ENCODE results near the gene ARHGEF1.

The ARHGEF1 gene

DNA sequence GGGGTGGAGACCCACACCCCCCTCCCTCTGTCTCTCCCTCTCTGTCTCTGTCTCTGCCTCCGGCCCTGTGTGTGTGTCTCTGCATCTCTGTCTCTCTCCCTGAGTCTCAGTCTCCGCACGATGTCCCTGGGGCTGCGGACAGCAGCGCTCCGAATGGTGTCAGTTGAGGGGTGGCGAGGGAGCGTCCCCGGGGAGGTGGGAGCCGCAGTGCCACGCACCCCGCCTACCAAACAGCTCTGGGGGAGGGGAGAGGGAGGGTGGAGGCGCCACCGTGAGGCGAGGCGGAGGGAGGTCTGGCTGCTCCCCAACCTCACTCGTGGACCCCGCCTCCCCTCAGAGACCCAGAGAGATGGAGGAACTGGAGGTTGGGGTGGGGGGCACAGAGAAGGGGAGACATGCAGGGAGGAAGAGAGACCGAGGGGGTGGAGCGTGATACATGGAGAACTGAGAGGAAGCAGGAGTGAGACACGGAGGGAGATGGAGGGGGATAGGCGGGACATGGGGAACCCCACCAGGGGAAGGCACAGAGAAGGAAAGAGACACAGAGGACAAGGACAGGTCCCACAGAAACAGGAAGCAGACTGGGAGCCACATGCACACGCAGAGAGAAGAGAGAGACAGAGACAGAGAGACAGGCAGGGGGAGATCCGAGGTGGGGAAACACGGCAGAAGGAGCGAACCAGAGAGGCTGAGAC, 38.0 kb downstream of the ARHGEF1 start:
- DNase-seq, result no peak

DNA sequence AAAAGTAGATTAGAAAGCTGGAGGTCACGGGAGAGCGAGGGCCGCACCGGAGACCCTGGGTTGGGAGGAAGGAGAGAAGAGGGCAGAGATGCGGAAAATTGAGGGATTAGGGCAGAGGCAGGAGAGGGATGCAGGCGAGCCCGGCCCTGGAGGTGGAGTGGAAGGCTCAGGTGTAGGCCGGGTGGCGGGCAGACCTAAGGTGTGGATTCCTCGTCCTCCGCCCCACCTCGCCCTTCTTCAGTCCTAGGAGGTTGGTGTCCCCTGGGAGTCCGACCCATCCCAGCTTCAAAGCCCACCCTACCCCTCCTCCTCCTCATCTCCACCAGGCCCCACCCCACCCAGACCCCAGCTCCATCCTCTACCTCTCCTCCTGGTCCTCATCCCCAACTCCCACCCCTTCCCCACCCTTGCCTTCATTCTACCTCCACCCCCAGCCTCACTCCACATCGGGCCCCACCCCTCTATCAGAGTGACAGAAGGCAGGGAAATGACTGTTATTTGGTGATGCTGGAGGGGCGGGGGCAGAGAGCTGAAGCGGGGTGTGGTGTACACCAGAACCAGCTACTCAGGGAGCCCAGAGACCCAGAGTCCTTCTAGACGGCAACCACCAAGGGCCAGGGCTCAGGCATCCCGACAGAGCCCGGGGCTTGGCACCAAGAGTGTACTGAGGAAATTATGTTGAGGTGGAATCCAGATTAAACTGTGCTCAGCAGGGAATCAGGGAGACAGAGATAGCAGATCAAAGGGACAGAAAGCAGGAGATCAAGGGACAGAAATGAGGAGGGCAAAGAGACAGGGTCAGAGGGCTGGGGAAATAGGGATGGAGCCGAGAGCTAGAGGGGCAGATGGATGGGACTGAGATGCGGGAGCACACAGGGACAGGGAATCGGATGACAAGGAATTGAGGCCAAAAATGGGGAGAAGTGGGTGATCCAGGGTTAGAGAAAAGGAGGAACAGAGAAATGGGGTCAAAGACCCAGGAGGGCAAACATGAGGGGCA, 38.9 kb downstream of the ARHGEF1 start:
- DNase-seq, result no peak

DNA sequence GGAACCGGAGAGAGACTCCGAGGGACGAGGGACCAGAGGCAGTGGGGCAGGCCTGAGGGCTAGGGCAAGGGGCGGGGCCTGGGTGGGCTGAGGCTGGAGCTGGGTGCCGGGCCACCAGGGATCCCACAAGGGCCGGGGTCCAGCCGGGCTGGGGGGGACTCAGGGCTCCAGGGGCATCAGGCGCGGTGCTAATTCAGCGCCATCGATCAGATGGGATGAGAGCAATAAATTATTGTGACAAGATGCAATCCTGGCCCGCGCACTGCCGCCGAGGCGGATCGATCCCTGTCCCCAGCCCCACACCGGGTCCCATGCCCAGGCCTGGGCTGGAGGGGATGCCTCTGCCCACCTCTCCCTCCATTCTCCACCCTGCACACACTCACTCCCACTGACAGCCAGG, 39.6 kb downstream of the ARHGEF1 start:
- DNase-seq, result no peak

DNA sequence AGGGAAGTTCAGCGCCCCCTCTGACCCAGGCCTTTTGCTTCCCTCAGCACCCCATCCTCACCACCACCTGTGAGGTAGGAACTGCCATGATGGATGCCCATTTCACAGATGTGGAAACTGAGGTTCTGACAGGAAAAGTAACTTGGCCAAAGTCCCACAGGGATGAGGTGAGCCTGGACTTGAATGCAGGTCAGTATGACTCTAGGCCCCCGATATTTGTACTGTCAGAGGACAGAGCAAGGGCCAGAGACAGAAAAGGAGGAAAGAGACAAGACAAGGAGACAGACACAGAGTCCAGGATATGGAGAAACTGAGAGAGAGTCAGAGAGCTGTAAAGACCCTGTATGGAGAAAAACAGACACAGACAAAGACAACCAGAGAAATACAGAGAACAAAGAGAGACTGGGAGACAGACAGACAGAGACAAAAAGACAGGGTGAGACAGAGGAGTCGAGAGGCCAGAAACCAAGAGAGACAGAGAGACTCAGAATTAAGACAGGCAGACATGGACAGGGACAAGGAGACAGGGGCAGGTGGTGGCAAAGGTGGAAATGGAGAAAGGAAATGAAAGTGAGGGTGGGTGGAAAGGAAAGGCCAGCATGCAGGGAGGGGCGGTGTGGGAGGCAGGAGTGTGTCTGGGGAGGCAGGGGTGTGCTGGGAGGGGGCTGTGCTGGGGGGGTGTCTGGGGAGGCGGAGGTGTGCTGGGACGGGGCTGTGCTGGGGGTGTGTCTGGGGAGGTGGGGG, 40.2 kb downstream of the ARHGEF1 start:
- DNase-seq, result no peak

DNA sequence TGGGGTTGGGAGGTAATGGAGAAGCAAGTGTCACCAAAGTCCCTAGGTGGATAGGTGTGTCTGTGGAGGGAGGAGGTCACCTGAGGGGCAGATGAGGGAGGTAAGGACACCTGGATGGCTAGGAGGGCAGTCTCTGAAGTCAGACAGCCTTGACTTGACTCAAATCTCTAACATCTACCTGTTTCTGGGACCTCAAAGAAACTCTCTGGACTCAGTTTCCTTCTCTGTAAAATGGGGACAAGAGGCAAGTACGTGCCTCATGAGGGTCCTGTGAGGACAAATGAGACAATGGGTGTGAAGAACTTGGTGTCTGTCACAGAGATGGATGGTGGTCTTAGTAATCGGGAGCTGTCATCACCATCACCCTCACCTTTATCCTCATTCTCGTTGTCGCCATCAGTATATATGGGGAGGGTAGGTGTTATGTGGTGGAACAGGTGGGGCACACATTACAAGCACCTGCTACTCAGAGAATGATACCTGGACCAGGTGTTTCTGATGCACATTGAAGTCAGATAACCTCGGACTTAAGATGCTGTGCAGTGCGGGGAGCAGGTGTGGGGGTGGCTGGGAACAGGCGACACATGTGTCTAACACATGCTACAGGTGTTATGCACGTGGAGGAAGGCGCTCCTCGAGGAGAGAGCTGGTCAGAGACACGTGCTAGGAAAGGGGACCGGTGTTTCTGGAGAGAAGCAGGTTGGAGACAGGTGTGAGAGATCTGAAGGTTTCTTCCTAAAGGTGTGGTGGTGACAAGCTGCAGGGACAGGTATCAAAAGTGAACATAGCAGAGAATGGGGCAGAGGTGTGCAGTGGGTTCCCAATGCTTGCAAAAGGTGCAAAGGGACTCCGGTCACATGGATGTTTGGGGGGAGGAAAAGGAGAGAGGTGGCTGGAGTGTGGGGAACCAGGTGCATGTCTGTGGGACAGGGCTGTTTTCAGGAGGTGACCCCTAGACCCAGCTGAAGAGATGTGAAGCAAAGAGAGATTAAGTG, 41.5 kb downstream of the ARHGEF1 start:
- DNase-seq, result no peak

DNA sequence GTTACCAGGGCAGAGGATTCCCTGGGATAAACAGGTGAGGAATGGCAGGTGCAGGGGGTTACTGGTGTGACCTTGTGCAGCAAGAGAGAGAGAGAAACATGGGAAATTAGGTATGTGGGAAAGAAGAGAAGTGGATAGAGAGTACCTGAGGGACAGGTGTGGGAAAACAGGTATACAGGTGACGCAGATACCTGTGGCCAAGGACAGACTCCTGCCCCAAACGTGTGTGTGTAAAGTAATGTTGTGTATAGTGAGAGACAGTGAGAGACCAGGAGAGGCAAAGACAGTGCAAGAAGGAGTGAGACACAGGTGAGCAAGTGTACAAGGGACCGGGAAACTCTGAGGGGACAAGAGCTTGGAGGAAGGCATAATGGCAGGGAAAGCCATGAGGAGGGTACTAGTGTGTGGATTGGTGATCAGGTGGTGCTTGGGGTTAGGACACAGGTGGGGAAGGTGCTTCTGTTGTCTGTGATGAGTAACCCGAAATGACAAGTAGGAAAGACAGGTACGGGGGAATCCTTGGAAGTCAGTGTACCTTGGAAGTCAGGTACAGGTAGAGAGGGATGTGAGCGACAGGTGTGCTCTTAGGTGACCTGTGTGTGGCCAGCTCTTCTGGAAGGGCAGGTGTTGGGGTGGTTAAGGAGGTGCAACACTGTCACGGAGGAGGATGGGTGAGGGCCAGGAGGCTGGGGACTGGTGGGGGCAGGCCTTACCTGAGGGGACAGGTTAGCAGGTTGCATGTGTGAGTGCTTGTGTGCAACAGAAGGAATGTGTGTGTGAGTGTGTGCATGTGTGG, 42.4 kb downstream of the ARHGEF1 start:
- no peak for DNase-seq

DNA sequence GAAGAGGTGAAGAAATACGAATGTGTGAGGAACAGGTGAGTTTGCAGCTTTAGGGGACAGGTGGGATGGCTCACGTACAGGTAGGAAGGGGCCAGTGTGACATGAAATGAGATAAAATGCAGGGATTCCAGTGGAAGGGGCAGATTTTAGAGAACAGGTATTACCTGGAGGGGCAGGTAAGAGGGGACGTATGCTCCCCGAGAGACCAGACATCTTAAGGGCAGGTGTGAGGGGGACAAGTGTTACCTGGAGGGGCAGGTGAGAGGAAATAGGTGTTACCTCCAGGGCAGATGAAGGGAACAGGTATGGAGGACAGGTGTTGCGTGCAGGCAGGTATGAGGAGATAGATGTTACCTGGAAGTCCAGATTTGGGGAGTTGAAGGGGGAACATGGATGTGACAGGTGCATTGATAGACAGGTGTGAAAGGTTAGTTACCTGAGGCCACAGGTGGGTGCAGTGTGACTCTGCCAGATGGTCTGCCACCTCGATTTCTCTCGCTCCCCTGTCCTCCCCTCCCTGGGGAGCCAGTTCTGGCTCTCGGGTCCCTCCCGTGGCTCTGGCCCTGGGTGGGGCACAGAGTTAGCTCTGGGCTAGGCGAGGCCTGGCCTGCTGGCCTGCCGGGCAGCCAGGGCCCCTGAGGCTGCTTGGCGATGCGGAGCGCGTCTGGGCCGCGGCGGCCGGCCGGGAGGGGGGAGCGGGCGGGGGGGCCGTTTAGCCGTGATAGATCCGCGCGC, 43.2 kb downstream of the ARHGEF1 start:
- no peak for DNase-seq

DNA sequence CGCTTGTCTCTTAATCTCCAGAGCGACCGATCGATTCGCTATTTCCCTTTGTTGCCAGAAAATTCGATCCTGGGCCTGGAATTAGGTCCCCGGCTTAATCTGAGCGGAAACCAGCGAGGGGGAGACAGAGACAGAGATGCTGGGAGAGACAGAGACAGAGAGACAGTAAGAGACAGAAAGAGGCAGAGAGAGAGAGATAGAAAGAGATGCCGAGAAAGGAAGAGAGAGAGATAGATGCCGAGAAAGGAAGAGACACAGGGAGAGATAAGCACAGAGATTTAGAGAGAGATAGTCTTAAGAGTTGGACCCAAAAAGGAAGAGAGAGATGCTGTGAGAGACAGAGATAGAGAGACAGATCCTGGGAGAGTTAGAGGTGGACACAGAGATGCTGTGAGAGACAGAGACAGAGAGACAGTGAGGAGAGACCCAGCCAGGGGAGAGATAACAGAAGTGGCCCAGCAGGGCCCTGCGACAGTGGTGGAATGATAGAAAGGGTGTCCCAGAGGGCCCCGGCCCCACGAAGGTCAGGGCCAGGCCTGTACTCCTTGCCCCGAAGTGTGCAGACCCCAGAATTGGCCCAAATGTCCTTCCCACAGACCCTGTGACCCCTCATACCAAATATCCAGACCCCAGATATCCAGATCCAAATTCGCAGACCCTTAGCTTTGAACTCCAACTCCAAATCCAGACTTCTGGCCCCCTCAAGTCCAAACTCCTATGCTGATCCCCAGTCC, 43.9 kb downstream of the ARHGEF1 start:
- DNase-seq, result no peak

DNA sequence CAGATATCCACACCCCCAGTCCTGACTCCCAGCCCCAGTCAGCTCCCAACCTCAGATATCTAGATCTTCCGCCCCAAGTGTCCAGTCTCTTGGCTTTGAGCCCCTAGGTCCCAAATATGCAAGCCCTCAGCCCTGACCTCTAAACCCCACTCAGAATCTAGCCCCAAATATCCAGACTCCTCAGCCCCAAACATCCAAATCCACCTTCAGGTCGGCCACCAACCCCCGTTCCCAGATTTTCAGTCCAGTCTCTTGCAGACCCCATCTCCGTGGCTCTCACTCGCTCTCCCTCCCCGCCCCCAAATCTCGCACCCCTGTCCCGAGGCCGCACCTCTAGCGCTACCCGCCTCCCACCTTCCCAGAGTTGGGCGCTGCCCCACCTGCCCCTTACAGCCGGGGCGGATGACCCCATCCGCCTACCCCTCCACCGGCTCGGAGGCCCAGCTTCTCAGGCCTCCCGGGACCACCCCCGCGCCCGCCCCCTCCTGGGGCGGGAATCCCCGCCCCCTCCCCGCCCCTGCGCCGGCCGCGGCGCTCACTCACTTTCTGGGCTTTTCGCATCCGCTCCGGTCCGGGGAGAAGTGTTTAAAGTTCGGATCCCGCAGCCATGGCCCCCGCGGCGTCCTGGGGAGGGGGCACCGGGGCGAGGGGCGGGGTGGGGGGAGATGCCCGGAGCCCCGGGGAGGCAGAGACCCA, 44.7 kb downstream of the ARHGEF1 start:
- DNase-seq, result no peak

DNA sequence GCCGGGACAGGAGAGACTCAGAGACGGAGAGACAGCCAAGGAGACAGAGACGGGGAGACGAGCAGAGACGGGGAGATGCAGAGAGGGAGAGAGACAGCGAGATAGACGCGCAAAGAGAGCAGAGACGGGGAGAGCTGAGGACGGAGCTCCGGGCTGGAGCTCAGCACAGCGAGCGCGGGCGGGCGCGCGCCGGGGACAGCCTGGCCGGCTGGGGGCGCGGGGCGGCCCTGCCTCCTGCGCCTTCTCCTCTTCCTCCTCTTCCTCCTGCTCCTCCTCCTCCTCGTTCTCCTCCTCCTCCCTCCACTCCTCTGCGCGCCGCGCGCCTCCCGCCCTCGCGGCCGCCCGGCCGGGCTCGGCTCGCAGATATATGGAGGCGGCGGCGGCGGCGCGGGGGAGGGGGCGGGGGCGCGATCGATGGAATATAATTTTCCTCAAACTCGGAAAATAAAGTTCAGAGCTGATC, 45.3 kb downstream of the ARHGEF1 start, which contains the start of gene ERFL:
TSS of gene ERFL (minus strand) at position 229 of the 463 bp plus-strand sequence. CDS start 15,530 bp downstream, outside the sequence.
- no peak for DNase-seq

DNA sequence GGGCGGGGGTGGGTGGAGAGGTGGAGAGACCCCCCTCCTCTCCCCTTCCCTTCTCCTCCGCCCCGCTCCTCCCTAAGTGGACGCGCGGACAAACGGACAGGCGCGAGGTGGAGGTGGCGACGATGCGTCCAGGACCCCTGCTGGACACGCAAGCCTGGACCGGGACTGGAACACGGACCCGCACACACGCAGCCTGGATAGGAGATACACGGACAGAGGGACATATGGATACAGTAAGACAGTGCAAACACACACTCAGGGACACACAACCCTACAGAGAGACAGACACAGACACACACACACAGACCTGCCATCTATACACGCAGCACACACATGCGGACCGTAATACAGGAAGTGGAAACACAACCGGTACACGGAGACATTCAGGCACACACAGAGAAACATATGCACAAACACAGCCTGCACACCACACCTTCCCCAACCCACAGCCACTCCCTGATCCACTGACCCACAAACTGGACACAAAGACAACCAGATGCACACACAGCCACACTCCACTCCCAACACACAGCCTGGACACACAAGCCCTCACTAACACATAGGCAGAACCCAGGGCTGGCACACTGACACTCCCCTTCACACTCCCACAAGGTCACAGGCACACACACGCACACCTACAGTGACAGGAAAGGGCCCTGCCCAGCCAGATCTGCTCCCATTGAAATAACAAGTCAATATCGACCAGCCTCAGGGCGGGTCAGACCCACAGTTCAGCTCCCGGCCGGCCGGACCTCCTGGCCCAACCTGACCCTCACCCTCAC, 46.0 kb downstream of the ARHGEF1 start:
- DNase-seq, result no peak

DNA sequence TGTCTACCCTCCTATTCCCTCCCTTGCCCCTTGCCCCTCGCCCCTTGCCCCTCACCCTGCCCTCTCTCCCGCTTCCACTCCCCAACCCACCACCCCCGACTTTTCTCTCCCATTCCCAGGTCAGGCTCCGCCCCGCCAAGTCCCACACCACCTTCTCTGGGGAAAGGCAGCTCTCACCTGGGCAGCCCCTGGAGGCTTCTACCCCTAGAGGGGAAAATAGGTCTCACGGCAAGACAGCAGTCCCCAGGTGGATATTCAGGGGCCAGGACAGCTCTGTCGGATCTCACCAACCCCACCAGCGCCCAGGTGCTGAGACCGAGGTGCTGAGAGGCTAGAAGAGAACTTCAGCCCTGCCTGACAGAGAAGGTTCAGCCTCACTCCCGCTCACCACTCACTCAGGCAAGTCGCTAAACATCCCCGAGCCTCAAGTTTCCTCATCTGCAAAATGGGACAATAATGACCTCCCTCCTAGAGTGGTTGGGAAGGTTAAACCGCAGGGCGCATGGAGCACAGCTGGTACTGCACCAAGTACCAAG, 46.6 kb downstream of the ARHGEF1 start:
- no peak for DNase-seq

DNA sequence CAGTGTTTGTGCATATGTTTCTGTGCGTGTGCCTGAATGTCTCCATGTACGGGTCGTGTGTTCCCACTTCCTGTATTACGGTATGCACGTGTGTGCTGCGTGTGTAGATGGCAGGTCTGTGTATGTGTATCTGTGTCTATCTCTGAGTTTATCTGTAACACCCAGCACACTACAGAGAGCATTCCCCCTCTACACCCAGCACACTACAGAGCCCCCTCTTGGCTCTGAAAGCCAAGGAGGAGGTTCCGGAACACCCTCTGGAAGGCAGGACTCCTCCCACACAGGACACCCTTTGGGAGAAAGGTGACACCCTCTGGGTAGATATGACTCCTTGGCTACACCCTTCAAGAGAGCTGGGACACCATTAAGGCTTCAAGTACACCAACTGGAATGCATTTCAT, 47.3 kb downstream of the ARHGEF1 start:
- no peak for DNase-seq

DNA sequence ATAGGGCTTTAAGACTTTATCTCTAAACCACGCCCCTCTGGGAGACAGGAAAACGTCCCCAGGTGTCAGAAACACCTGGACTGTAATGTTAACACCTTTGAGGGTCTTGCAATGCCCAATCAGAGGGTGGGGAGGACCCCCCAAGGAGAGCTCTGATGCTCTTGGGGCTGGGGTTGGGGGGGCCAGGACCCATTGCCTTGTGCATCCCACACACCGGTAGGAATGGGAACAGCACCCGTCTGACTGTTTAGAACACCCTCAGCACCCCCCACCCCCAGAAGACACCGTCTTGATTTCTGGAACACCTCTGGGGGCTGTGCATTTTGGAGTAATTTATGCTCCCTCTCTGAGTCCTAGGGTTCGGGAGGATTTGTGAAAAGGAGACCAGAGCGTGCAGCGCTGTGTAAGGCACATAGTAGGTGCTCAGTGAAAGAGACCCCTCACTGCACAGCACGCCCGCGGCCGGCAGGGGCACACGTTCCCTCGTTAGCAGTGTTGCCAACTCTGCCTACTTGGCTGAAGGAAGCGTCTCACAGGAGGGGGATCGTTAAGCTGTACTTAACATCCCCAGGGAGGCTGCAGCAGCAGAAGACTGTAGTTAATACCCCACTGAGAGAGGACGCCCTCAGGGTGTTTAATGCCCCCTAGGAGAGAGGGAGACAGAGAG, 48.1 kb downstream of the ARHGEF1 start:
- DNase-seq, result no peak

DNA sequence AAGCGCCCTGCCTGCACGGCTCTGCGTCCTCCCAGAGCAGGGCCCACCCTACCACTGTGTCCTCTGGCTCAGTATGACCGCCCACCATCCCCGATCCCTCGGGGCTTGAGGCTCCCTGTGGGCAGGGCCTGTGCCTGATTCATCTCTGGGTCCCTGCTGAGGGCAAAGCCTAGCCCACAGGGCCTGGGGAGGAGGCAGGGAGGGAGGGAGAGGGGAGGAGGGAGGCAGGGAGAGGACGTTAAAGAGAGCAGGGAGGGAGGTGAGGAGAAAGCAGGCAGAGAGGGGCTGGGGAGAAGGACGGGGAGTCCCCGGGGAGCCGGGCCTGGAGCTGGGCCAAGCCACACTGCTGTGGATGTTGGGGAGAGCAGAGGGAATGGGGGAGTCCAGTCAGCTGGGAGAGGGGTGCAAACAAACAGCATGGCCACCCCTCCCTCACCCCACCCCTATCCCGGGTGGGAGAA, 49.3 kb downstream of the ARHGEF1 start:
- no peak for DNase-seq

DNA sequence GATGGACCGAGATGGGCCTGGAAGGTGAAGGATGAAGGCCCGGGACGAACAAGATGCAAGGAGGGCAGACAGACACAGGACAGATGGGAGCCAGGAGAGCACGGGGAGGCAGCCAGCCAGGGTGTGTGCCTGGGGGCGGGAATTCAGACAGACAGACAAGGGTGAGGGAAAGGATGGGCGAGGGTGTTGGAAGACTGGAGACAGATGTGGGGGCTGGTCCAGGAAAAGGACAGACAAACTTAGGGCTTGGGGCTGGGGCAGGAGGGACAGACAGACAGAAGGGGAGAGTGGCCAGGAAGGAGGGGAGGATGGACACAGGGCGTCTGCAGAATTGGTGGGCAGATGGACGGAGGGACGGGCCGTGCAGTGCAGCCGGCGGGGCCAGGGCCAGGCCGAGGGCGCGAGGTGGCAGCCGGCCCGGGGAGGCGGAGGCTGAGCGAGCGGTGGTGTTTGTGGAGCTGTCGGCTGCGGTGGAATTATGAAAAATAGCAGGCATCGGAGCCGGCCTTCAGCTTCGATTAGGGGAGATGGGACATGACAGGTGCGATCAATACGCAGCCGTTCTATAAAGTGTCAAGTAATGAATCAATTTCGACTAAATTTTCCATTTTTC, 49.8 kb downstream of the ARHGEF1 start:
- DNase-seq, result no peak

Data from fibroblast of skin of right quadriceps (primary cell).